Smooth muscle cell (in vitro differentiated cells): ENCODE data around the gene MEX3D. TPM values are rescaled to one million over a fixed set of nuclear protein-coding genes. Genes with fewer than 3 reads are reported as not detected.

Experiments used
- DNase-seq: peaks from one replicate; lab custom pipeline; 2025; ENCODE audit not compliant: unreplicated experiment; lab: John Stamatoyannopoulos, UW
- H2AFZ ChIP-seq: fragments of 200-600 bp; sonication (generic); 2 replicates; pipeline ENCODE4 v1.6.0; 2016; ENCODE audit warnings: antibody characterized with exemption, low read depth, mild to moderate bottlenecking
- H3F3A ChIP-seq: fragments of 200-600 bp; sonication (generic); 2 replicates; pipeline ENCODE4 v1.6.0; 2017; ENCODE audit warnings: antibody characterized with exemption, low read depth
- H3K27ac ChIP-seq: fragments of 200-600 bp; sonication (generic); 2 replicates; pipeline ENCODE4 v1.5.1; 2016; ENCODE audit warnings: low read depth, mild to moderate bottlenecking
- H3K27me3 ChIP-seq: fragments of 200-600 bp; sonication (generic); 2 replicates; pipeline ENCODE4 v1.6.1; 2016; ENCODE audit warnings: low read depth, mild to moderate bottlenecking
- H3K36me3 ChIP-seq: fragments of 200-600 bp; sonication (generic); 2 replicates; pipeline ENCODE4 v1.5.1; 2016; ENCODE audit warnings: low read depth
- H3K4me1 ChIP-seq: fragments of 200-600 bp; sonication (generic); 2 replicates; pipeline ENCODE4 v1.5.1; 2016; ENCODE audit warnings: low read depth
- H3K4me2 ChIP-seq: fragments of 200-600 bp; sonication (generic); 2 replicates; pipeline ENCODE4 v1.6.0; 2016; ENCODE audit warnings: mild to moderate bottlenecking
- H3K4me3 ChIP-seq: fragments of 200-600 bp; sonication (generic); 2 replicates; pipeline ENCODE4 v1.5.1; 2016; ENCODE audit warnings: mild to moderate bottlenecking
- H3K79me2 ChIP-seq: fragments of 200-600 bp; sonication (generic); 2 replicates; pipeline ENCODE4 v1.6.0; 2016; ENCODE audit warnings: low read depth, mild to moderate bottlenecking
- H3K9ac ChIP-seq: fragments of 200-600 bp; sonication (generic); 2 replicates; pipeline ENCODE4 v1.6.0; 2016; ENCODE audit warnings: low read depth
- H3K9me3 ChIP-seq: fragments of 200-600 bp; sonication (generic); replicated peaks from 2 replicates; pipeline ENCODE4 v1.5.1; 2016; ENCODE audit warnings: low read depth
- H4K20me1 ChIP-seq: fragments of 200-600 bp; sonication (generic); 2 replicates; pipeline ENCODE4 v1.6.0; 2016; ENCODE audit warnings: low read depth
- CTCF ChIP-seq: fragments of 200-600 bp; sonication (generic); IDR thresholded peaks from 2 replicates; pipeline ENCODE4 v1.5.1; 2017; ENCODE audit warnings: borderline replicate concordance, mild to moderate bottlenecking, antibody characterized with exemption; ENCODE audit not compliant: insufficient read depth, poor library complexity, severe bottlenecking
- WGBS: methylation state at CpG from one replicate; pipeline ENCODE4 v1.1.7; 2016; ENCODE audit warnings: low lambda C conversion rate; 5-methylcytosine and 5-hydroxymethylcytosine counted together
- polyA plus RNA-seq: library from polyadenylated mRNA; unstranded; fragments of >200 nt; fragmentation: Nextera tagmentation; extraction: Ambion mirVana; gene quantifications from 2 replicates; pipeline ENCODE4 v1.2.1, GENCODE V29; 2016
- total RNA-seq: library from RNA; depleted of rRNA; stranded (reverse); fragments of >200 nt; gene quantifications from 2 replicates; pipeline ENCODE4 v1.2.3, GENCODE V29; 2014

MEX3D gene
- total and polyA plus RNA-seq, 2 experiments from 2014 or later, result 8.4 to 28.6 TPM

- Histone ChIP-seq H3K27me3 (peaks cover 22% of the 10 kb centered on the region), H3K27ac (no peak overlapping the region), H3K4me2 (no peak overlapping the region), H3F3A (no peaks in the 10 kb centered on the region), H3K79me2 (no peaks in the 10 kb centered on the region), H3K9me3 (no peaks in the 10 kb centered on the region), H4K20me1 (no peaks in the 10 kb centered on the region), H3K4me3 (no peak overlapping the region), H3K36me3 (no peaks in the 10 kb centered on the region), H3K9ac (no peak overlapping the region), H2AFZ (no peak overlapping the region), H3K4me1 (no peaks in the 10 kb centered on the region)
- 89% methylated on average over 11 of the region's 23 CpGs for WGBS
- TF ChIP-seq CTCF, result no peak
- DNase-seq, result no peak
These were observed 39.3 kb downstream of the MEX3D start for GRCh38 chr19:1528596-1529429.

- peaks cover 32% of the 10 kb centered on the region for H3K27me3 ChIP-seq
- no peaks in the 10 kb centered on the region for H3K36me3 ChIP-seq
- H3K4me1 ChIP-seq, result no peaks in the 10 kb centered on the region
- H3K79me2 ChIP-seq, result no peaks in the 10 kb centered on the region
- H3F3A ChIP-seq, result no peaks in the 10 kb centered on the region
- no peak overlapping the region for H3K27ac ChIP-seq
- no peak overlapping the region for H2AFZ ChIP-seq
- 85% methylated on average over 24 of the region's 27 CpGs for WGBS
- no peak for TF ChIP-seq CTCF
- no peak for DNase-seq
- no peaks in the 10 kb centered on the region for H3K9me3 ChIP-seq
- H3K9ac ChIP-seq, result no peak overlapping the region
- H3K4me2 ChIP-seq, result no peak overlapping the region
- no peaks in the 10 kb centered on the region for H4K20me1 ChIP-seq
- no peak overlapping the region for H3K4me3 ChIP-seq
These were observed 40.3 kb downstream of the MEX3D start for GRCh38 chr19:1527650-1528309.

- no peaks in the 10 kb centered on the region for H3K9me3 ChIP-seq
- no peak for TF ChIP-seq CTCF
These were observed 41.0 kb downstream of the MEX3D start for GRCh38 chr19:1526979-1527649.

More at GRCh38 chr19:1526979-1527649, 41.0 kb downstream of the MEX3D start:
- no peaks in the 10 kb centered on the region for H3K4me1 ChIP-seq
- no peak overlapping the region for H3K27ac ChIP-seq
- no peaks in the 10 kb centered on the region for H3K36me3 ChIP-seq
- peaks cover 36% of the 10 kb centered on the region for H3K27me3 ChIP-seq
- no peak overlapping the region for H2AFZ ChIP-seq
- no peaks in the 10 kb centered on the region for H3F3A ChIP-seq
- no peak overlapping the region for H3K9ac ChIP-seq
- DNase-seq, result no peak
- no peaks in the 10 kb centered on the region for H3K79me2 ChIP-seq
- no peak overlapping the region for H3K4me3 ChIP-seq
- no peaks in the 10 kb centered on the region for H4K20me1 ChIP-seq
- WGBS, result 94% methylated on average over 16 of the region's 18 CpGs
- no peak overlapping the region for H3K4me2 ChIP-seq
